Amniotic stem cell (primary cell): ENCODE data around the gene MED4.
"Not testable (repeated sequence)": the region's sequence is repeated elsewhere in the genome, so short reads cannot be mapped to it uniquely, and the experiment has no call there.

Experiments
- DNase-seq: peaks from one replicate; lab custom pipeline; 2025; lab: John Stamatoyannopoulos, UW

The MED4 gene

GRCh38 chr13:48094404-48094780, 512 bp downstream of the MED4 start:
- no peak for DNase-seq

- no peak for DNase-seq
Observed at GRCh38 chr13:48093588-48093987, 1.3 kb downstream of the MED4 start.

- DNase-seq = no peak
Observed at GRCh38 chr13:48086272-48086671, 8.6 kb downstream of the MED4 start.

GRCh38 chr13:48081739-48082138, 13.2 kb downstream of the MED4 start:
- no peak for DNase-seq

DNA sequence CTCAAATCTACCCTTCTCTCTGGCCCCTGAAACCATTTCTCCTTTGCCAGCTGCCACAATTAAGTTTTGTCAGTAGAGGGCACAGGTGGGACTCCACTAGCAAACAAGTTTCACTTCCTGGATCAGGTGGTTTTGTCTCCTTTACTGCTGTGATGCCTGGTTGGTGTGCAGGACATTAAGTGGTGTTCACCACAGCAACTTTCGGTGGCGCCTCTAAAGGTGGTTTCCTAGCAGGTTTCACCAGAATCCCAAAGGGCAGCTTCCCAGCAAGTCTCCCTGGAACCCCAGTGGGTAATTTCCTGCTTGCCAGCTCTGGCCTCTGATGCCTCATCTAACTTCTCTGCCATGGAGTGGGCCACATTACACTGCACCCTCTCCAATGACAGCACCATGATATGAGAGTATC, 16.6 kb downstream of the MED4 start:
- no peak for DNase-seq

- no peak for DNase-seq
Observed at GRCh38 chr13:48074006-48074405, 20.9 kb downstream of the MED4 start.

- no peak for DNase-seq
Observed at GRCh38 chr13:48072787-48073186, 22.1 kb downstream of the MED4 start.

- DNase-seq = no peak
Observed at GRCh38 chr13:48072304-48072703, 22.6 kb downstream of the MED4 start.

DNA sequence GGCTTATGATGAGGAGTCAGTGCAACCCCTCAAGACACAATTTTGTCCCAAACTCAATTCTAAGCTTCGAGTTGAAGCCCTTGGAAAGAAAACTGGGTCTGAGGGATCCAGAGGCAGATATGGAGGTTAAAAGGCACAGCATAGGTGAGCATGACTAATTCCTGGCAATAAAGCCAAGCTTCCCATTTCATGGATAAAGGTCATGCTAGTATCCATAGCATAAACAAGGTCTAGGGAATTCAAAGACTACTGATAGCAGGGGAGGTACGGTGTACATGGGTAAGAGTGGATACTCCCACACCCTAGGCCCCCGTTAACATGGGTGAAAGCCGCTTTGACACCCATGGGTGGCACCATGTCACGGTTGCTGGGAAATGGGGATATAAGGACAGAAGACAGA, 24.0 kb downstream of the MED4 start:
- DNase-seq = no peak

GRCh38 chr13:48069573-48069972, 25.3 kb downstream of the MED4 start:
- DNase-seq = no peak

GRCh38 chr13:48068952-48069351, 26.0 kb downstream of the MED4 start:
- DNase-seq = no peak

DNA sequence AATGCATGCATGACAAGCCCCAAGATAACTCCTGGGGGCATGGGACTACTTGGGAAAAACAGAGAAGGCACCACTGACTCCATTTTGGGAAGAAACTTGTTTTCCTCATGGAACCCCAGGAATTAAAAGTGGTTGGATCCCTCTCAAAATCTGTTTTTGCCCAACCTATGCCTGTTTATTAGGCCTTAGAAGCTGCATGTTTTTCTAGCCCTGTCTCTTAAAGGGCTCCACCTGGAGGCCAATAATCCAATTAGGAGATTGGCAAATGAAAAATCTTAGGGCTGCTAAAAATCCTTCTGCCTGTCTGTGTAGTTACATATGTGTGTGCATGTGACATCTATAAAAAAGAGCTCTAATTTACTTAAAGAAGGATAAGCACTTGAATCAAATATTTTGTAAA, 26.9 kb downstream of the MED4 start:
- DNase-seq = no peak

DNA sequence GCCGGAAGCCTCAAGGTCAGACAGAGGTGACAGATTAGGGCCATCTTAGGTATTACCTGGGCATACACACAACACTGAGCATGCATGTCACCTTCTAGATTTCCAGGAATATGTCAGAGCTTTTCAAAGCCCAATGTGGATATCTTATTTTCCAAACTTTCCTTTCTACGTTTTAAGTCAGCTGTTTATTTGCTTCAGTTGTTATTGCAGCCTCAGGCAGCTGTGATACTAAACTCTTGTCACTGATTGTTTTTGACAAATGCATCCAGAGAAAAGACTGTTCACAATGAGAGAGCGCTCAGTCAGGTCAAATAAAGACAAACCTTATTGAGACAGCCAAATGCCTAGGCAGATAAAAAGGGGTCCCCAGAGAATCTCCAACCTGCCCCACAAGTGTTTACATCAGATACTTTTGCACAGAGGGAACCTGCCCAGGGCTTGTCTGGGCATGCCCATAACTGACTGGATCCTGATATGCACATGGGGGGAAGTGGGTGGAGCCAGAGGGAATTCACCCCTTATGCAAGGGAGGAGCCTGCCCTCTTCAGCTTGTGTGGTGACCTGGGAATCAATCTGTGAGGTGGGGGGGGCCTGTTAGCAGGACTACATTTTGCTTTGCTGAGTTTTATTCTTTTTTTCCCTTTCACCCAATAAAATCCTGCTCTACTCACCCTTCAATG, 28.5 kb downstream of the MED4 start:
- DNase-seq = no peak

DNA sequence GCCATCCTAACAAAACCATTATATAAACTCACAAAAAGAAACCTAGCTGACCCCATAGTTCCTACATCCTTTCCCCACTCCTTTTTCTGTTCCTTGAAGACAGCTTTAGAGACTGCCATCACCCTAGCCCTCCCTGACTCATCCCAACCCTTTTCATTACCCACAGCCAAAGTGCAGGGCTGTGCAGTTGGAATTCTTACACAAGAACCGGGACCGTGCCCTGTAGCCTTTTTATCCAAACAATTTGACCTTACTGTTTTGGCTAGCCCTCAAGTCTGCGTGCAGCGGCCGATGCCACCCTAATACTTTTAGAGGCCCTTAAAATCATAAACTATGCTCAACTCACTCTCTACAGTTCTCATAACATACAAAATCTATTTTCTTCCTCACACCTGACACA, 35.0 kb downstream of the MED4 start:
- not testable (repeated sequence) for DNase-seq

DNA sequence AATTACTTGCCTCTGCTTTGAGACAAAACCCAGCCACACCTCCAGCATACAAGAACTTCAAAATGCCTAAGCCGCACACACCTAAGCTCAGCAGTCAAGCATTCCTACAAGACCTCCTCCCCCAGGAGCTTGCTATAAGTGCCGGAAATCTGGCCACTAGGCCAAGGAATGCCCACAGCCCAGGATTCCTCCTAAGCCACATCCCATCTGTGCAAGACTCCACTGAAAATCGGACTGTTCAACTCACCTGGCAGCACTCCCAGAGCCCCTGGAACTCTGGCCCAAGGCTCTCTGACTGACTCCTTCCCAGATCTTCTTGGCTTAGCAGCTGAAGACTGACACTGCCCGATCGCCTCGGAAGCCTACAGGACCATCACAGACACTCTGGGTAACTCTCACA, 36.4 kb downstream of the MED4 start:
- DNase-seq = not testable (repeated sequence)

- DNase-seq = no peak
Observed at GRCh38 chr13:48055712-48056111, 39.2 kb downstream of the MED4 start.

- DNase-seq = no peak
Observed at GRCh38 chr13:48054601-48055000, 40.3 kb downstream of the MED4 start.

- no peak for DNase-seq
Observed at GRCh38 chr13:48050550-48050949, 44.4 kb downstream of the MED4 start.

DNA sequence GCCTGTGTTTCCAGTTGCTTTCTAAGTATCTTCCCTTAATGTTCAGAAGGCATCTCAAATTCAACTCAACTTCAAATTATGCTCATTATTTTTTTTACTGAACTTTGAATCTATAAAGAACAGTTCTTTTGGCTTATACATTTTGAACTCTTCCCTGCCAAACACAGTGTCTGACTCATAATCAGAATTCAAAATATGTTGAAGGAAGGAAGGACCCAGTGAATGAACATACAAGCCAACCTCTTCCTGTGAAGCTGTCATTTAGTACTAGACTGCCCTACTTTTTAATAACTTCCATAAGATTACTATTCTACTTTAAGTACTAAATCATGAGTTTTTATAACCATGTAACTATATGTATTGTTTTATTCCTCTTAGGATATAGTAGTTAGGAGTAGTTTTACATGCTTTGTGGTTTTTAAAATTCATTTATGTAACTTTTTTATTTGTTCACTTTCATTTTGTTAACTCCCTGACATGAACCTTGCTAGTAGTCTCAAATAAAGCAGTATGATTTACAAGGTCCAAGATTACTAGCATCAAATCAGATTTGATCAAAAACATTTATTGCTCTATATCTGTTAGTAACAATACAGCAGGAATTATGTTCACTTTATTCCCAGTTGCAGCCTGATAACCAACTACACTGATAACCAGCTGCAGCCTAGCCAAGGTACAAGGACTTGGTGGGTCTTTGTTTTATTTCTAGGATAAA, 51.0 kb downstream of the MED4 start:
- DNase-seq = no peak

GRCh38 chr13:48042894-48043293, 52.0 kb downstream of the MED4 start:
- no peak for DNase-seq

GRCh38 chr13:48040896-48041295, 54.0 kb downstream of the MED4 start:
- no peak for DNase-seq

DNA sequence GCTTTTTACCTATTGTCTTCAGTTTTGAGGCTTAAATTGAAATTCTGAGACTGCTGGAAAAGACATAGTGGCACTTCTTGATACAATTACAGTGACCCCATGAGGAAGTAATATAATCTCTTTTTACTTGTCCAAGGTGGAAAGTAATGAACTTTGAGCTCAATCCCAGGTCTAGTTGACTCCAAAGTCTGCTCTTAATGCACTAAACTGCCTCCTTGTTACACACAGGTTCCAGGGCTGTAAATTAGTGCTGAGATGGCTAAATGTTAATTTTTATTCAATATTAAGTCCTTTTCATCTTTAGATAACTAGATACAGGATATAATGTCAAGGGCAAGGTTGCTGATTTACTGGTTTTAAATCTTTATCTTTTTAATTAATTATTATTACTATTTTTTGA, 54.9 kb downstream of the MED4 start:
- DNase-seq = no peak

GRCh38 chr13:48038761-48039160, 56.1 kb downstream of the MED4 start:
- no peak for DNase-seq
